ENCODE measurements around the gene RIMKLA.

Gene RIMKLA

DNA sequence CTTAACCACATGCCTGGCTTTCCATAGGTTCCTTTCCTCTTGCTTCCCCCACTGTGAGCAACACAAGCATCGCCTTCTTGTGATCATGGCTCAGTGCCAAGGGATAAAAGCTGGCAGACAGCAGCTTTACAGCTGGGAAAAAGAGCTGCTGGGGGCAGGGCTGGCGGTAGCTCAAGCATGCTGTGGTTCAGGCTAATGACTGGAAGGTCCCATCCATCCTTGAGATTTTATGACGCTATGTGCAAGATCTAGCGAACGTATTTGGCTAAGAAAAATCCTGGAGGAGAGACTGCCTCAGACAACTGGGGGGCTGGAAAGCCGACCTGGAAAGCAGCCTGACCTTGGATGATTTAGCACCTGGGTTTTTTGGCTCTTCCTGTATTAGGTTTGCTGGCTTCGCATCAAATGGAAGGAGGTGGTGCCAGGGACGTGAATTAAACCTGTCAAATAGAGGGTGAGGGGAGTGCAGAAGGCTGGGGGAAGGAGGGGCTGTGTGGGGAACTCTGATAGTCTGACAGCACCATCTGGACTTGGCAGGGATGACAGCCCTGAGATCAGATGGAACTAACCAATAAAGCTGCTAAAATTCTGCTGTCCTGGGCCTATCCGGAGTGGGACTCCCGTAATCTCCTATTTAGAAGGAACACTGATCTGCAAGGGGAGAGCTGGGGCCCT, 40.5 kb downstream of the RIMKLA start:
- POLR2A ChIA-PET = no interaction called here
- CTCF ChIA-PET = no interaction called here
- no peak for DNase-seq (ENCODE audit: extremely low spot score)
- TF ChIP-seq, protein P1, sequence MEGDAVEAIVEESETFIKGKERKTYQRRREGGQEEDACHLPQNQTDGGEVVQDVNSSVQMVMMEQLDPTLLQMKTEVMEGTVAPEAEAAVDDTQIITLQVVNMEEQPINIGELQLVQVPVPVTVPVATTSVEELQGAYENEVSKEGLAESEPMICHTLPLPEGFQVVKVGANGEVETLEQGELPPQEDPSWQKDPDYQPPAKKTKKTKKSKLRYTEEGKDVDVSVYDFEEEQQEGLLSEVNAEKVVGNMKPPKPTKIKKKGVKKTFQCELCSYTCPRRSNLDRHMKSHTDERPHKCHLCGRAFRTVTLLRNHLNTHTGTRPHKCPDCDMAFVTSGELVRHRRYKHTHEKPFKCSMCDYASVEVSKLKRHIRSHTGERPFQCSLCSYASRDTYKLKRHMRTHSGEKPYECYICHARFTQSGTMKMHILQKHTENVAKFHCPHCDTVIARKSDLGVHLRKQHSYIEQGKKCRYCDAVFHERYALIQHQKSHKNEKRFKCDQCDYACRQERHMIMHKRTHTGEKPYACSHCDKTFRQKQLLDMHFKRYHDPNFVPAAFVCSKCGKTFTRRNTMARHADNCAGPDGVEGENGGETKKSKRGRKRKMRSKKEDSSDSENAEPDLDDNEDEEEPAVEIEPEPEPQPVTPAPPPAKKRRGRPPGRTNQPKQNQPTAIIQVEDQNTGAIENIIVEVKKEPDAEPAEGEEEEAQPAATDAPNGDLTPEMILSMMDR (IDR thresholded peaks at IDR 0.05; ENCODE audit: control extremely low read depth, extremely low read depth, low read depth, missing control alignments) = no peak

DNA sequence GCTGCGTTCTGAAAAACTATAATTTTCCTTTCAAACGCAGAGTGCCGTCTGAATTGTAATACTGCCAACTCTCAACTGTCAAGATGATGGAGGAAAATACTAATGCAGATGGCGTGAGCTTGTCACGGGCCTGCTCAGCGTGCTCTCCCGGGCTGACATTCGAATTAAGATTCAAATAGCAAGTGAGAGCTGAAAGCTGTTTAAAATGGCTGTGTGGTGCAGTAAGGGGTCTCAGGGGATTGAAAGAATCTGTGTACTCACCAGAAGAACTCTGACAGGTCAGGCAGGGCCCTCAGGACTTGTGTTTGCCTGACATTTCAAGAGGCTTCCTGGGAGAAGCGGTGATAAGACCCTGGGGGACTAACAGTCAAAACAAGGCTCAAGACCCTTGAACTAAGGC, 42.1 kb downstream of the RIMKLA start:
- DNase-seq (ENCODE audit: extremely low spot score) = no peak
- TF ChIP-seq, protein P1 (IDR thresholded peaks at IDR 0.05; ENCODE audit: control extremely low read depth, extremely low read depth, low read depth, missing control alignments) = no peak
- POLR2A ChIA-PET = no interaction called here
- CTCF ChIA-PET = interaction anchor here (1.2 kb wide), 1 partner anchor 11 kb away, joined by 3 read pairs; no protein-coding TSS in a partner anchor

DNA sequence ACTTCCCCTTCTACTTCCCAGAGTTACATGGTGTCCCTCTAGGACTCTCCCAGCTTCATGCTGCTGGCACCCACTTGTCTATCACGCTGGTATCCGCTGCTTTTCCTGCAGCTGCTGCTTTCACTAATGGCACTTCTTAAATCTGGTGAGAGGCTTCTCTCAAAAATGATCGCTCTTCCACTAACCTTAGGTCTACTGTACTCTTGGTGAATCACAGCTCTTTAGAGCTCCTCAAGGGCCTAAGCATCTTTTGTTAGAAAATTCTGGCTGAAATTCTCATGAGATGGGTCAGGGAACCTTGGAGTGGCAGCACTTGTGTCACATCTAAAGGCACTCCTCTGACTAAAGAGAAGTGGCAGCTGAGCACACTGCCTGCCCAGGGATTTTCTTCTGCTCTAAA, 43.1 kb downstream of the RIMKLA start:
- TF ChIP-seq, protein P1 (IDR thresholded peaks at IDR 0.05; ENCODE audit: control extremely low read depth, extremely low read depth, low read depth, missing control alignments) = no peak
- POLR2A ChIA-PET = no interaction called here
- no peak for DNase-seq (ENCODE audit: extremely low spot score)
- CTCF ChIA-PET = interaction anchor here (1.2 kb wide), 1 partner anchor 12 kb away, joined by 3 read pairs; no protein-coding TSS in a partner anchor

DNA sequence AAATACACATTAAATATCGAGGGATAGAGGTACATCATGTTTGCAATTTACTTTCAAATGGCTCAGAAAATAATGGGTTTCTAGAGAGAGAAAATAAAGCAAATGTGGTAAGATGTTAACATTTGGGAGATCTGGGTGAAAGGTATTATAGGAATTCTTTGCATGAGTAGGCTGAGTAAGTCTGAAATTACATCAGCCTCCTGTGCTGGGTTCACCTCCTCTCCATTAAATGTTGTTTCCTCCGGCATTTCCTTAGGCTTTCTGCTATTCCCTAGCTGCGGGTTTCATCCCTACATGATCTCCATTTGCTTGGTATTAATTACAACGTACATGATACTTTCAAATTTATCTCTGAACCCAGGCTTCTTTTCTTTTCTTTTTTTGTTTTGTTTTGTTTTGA, 43.6 kb downstream of the RIMKLA start:
- CTCF ChIA-PET = no interaction called here
- TF ChIP-seq, protein P1 (IDR thresholded peaks at IDR 0.05; ENCODE audit: control extremely low read depth, extremely low read depth, low read depth, missing control alignments) = no peak
- POLR2A ChIA-PET = no interaction called here
- no peak for DNase-seq (ENCODE audit: extremely low spot score)

DNA sequence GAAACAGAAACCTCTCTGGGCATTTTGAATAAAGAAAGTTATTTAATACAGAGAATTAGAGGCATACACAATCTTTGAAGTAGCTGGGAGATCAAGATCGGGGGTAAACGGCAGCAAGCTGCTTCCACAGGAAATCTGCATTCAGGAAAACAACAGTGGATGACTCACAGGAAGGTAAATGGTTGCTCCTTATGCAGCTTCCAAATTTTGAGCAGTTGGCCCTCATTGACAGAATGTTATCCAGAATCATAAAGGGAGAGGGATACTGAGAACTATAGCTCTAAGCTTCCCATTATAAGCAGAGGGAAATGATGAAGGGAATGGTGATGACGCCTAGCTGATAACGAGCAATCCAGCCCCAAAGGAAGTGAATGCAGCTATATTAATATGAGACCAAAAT, 46.6 kb downstream of the RIMKLA start:
- POLR2A ChIA-PET = no interaction called here
- TF ChIP-seq, protein P1 (IDR thresholded peaks at IDR 0.05; ENCODE audit: control extremely low read depth, extremely low read depth, low read depth, missing control alignments) = no peak
- CTCF ChIA-PET = interaction anchor here (1.3 kb wide), 1 partner anchor 10 kb away, joined by 4 read pairs; no protein-coding TSS in a partner anchor
- no peak for DNase-seq (ENCODE audit: extremely low spot score)

DNA sequence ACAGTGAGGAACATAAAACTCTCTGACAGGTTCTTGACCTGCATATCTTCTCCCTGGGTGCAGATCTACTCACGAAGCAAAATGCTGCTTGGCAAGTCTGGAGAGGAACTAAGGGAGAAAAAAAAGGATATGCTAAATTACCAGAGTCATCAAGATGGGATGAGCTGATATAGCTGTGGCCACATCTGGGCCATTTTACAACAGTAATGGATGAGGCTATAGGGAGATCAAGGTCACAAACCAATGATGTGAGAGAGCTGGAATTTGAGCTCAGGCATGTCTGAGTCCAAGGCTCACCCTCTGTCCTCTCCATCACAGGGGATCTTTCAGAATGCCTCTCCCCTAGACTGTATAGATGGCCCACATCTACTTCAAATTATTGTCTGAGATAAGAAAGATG, 49.0 kb downstream of the RIMKLA start:
- TF ChIP-seq, protein P1 (IDR thresholded peaks at IDR 0.05; ENCODE audit: control extremely low read depth, extremely low read depth, low read depth, missing control alignments) = no peak
- ChIA-PET CTCF (interaction anchor here (1.1 to 2.2 kb wide), 2 partner anchors 10 to 44 kb away, joined by 3 to 5 read pairs; no protein-coding TSS in a partner anchor), POLR2A (no interaction called here)
- no peak for DNase-seq (ENCODE audit: extremely low spot score)
